DMS153 (cell line): ENCODE results near the gene MAP2.

ENCODE experiments used
- DNase-seq: peaks from one replicate; lab custom pipeline; 2025; lab: John Stamatoyannopoulos, UW

Gene MAP2

GRCh38 chr2:209661286-209661894, 237.5 kb downstream of the MAP2 start:
- no peak for DNase-seq

GRCh38 chr2:209662021-209662420, 238.2 kb downstream of the MAP2 start:
- DNase-seq: no peak

GRCh38 chr2:209663139-209663538, 239.3 kb downstream of the MAP2 start:
- no peak for DNase-seq

- DNase-seq: no peak
Observed at GRCh38 chr2:209663656-209664055, 239.8 kb downstream of the MAP2 start.

- DNase-seq: no peak
Observed at GRCh38 chr2:209666296-209666695, 242.4 kb downstream of the MAP2 start.

- no peak for DNase-seq
Observed at GRCh38 chr2:209671020-209671680, 247.3 kb downstream of the MAP2 start.

- no peak for DNase-seq
Observed at GRCh38 chr2:209673811-209674210, 250.0 kb downstream of the MAP2 start.

GRCh38 chr2:209680596-209680995, 256.7 kb downstream of the MAP2 start:
- DNase-seq: no peak

- DNase-seq: no peak
Observed at GRCh38 chr2:209681201-209681735, 257.4 kb downstream of the MAP2 start.

GRCh38 chr2:209682646-209683045, 258.8 kb downstream of the MAP2 start:
- no peak for DNase-seq

GRCh38 chr2:209685340-209685739, 261.5 kb downstream of the MAP2 start:
- DNase-seq: no peak

GRCh38 chr2:209685963-209686362, 262.1 kb downstream of the MAP2 start:
- DNase-seq: no peak

GRCh38 chr2:209686448-209686847, 262.6 kb downstream of the MAP2 start:
- DNase-seq: no peak

- no peak for DNase-seq
Observed at GRCh38 chr2:209687323-209687969, 263.6 kb downstream of the MAP2 start.

- DNase-seq: no peak
Observed at GRCh38 chr2:209688385-209688784, 264.5 kb downstream of the MAP2 start.

GRCh38 chr2:209690029-209690754, 266.3 kb downstream of the MAP2 start:
- no peak for DNase-seq

GRCh38 chr2:209694748-209695147, 270.9 kb downstream of the MAP2 start:
- no peak for DNase-seq

GRCh38 chr2:209696836-209697711, 273.2 kb downstream of the MAP2 start:
- no peak for DNase-seq

GRCh38 chr2:209702775-209703174, 278.9 kb downstream of the MAP2 start:
- DNase-seq: no peak

- DNase-seq: no peak
Observed at GRCh38 chr2:209713219-209713618, 289.4 kb downstream of the MAP2 start.

- no peak for DNase-seq
Observed at GRCh38 chr2:209719034-209719433, 295.2 kb downstream of the MAP2 start.

GRCh38 chr2:209721497-209721896, 297.6 kb downstream of the MAP2 start:
- no peak for DNase-seq
